Caki2 (cell line): ENCODE measurements around the gene ERRFI1. TPM values are rescaled to one million over a fixed set of nuclear protein-coding genes. Genes with fewer than 3 reads are reported as not detected.

Experiments used
- DNase-seq: peaks from one replicate; pipeline ENCODE4 v3.0.0-alpha.2; 2015; ENCODE audit warnings: low read depth
- in situ Hi-C: cut with HindIII; loops from 2 replicates; pipeline ENCODE4 v1.10.0; 2016; ENCODE audit warnings: low sequenced_read_pairs, low pct_unique_long_range_greater_than_20kb, mixed read lengths
- total RNA-seq: library from RNA; depleted of rRNA; stranded (reverse); fragments of >200 nt; shearing (Covaris generic); gene quantifications from 2 replicates; pipeline ENCODE4 v1.2.3, GENCODE V29; 2014; ENCODE audit warnings: low replicate concordance

Gene ERRFI1
- total RNA-seq, 1 experiment from 2014 or later, result 45.3 TPM

- in situ Hi-C loops, result loop anchor here (10.0 kb wide), 2 partner anchors 163 to 303 kb away; partner anchors contain the start of gene SLC45A1
- no peak for DNase-seq
These were observed 13.9 kb downstream of the ERRFI1 start for GRCh38 chr1:8011923-8012858.

DNA sequence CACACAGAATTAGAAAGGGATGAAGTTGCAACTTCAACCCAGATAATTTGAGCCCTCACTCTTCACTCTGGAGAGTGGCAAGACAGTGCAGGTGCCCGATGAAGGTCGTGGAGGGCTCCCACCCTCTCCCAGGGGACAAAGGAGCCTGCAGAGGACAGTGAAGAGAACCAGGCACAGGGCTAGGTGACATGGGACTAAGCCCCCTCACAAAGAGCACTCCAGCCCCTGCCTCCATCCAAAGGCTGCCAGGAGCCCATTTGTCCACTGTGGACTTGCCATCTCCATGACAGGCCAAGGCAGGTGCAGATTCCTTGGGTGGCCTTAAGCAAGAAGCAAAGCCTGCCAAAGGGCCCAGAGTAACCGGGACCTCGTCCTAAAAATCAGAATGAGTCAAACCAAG, 15.1 kb downstream of the ERRFI1 start:
- DNase-seq, result no peak
- in situ Hi-C loops, result loop anchor here (10.0 kb wide), 2 partner anchors 164 to 304 kb away; partner anchors contain the start of gene SLC45A1

- DNase-seq, result no peak
- in situ Hi-C loops, result loop anchor here (10.0 kb wide), 2 partner anchors 165 to 305 kb away; partner anchors contain the start of gene SLC45A1
These were observed 15.9 kb downstream of the ERRFI1 start for GRCh38 chr1:8010080-8010664.

GRCh38 chr1:8009043-8010002, 16.8 kb downstream of the ERRFI1 start:
- no peak for DNase-seq
- in situ Hi-C loops, result loop anchor here (10.0 kb wide), 2 partner anchors 165 to 305 kb away; partner anchors contain the start of gene SLC45A1

- no peak for DNase-seq
- in situ Hi-C loops, result no loop called here
These were observed 19.8 kb downstream of the ERRFI1 start for GRCh38 chr1:8006037-8006963.

- in situ Hi-C loops, result no loop called here
- peak; percentile 91 for DNase-seq
These were observed 21.1 kb downstream of the ERRFI1 start for GRCh38 chr1:8004803-8005573.

GRCh38 chr1:8004113-8004802, 21.9 kb downstream of the ERRFI1 start:
- DNase-seq, result no peak
- in situ Hi-C loops, result no loop called here

DNA sequence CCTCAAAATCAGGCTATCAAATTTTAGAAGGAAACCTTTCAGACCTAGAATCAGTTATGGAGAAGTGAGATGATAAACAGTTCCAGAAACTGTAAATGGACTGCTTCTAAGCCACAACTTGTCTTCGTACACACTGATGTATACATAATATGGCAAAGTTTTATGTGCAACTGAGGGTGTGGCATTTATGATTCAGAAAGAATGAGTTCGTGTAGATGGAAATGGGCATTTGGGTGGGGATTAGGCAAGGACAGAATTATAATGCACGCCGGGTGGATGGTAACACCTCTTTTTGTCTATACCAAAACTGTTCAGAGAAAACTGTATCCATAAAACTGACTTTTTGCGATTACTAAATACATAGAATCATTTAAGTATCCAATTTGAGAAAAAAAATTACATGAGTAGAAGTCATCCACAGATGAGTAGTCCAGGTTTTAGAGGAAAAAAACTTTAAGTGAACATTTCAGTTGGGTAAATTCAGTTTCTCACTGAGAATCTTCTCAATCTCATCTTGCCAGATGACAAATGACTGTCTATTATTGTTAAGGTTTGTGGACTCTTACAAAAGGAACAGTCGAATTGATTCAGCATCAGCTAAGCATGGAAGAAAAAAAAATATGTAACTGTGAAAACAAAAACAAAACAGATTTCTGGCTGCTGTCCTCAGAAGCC, 22.5 kb downstream of the ERRFI1 start:
- in situ Hi-C loops, result no loop called here
- no peak for DNase-seq

- DNase-seq, result no peak
- in situ Hi-C loops, result no loop called here
These were observed 23.2 kb downstream of the ERRFI1 start for GRCh38 chr1:8002921-8003320.

DNA sequence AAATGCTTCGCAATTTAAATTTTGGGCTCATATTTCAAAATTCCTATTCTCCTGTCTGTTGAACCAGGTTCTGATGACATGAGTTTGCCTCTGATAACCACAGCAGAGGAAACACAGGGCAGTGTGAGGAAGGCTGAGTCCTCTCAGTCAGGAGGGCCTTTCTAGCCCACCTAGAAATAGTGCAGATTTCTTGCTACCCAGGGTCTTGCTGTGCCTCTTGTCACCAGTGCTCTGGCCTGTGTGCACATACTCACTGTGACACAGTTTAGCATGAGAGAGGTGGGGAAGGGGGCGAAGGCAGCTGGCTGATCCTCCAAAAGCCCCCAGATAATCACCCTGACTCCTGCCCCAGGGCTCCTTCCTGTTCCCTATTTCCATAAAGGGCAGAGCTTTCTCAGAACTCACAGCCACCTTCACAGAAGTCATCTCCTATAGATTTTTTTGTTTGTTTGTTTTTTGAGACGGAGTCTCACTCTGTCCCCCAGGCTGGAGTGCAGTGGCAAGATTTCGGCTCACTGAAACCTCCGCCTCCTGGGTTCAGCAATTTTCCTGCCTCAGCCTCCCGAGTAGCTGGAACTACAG, 23.7 kb downstream of the ERRFI1 start:
- in situ Hi-C loops, result no loop called here
- DNase-seq, result no peak

DNA sequence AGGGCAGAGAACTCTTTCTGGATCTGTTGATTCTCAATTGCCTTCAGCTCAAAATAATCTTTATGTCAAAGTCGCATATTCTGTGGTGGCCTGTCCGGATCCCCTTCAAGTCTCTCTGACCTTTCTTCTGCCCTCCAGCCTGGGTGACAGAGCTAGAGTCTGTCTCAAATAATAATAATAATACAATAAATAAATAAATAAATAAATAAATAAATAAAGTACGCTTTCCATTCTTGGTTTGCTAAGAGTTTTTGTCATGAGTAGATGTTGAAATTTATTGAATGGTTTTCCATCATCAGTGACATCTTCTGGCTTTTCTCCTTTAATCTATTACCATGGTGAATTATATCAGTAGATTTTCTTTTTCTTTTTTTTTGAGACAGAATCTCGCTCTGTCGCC, 30.7 kb downstream of the ERRFI1 start:
- no peak for DNase-seq
- in situ Hi-C loops, result no loop called here

DNA sequence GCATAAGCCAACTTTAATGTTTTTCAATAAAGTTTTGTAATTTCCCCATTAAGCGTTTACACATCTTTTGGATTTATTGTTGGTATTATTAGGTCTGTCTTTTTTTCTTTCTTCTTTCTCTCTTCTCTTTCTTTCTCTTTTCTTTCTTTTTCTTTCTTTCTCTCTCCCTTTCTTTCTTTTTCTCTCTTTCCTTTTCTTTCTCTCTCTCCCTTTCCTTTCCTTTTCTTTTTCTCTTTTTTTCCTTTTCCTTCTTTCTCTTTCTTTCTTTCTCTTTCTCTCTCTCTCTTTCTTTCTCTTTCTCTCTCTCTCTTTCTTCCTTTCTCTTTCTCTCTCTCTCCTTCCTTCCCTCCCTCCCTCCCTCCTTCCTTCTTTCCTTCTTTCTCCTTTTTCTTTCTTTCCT, 31.3 kb downstream of the ERRFI1 start:
- no peak for DNase-seq
- in situ Hi-C loops, result no loop called here

GRCh38 chr1:7993593-7994479, 32.3 kb downstream of the ERRFI1 start:
- in situ Hi-C loops, result no loop called here
- no peak for DNase-seq

- no peak for DNase-seq
- in situ Hi-C loops, result no loop called here
These were observed 33.2 kb downstream of the ERRFI1 start for GRCh38 chr1:7992885-7993284.
